ENCODE measurements around the gene RPGRIP1L. TPM values are rescaled to one million over a fixed set of nuclear protein-coding genes. Genes with fewer than 3 reads are reported as not detected.
"Not testable (repeated sequence)": the region's sequence is repeated elsewhere in the genome, so short reads cannot be mapped to it uniquely, and the experiment has no call there.

The RPGRIP1L gene
- polyA plus RNA-seq, 3 donors = 17.3 to 19.9 (median 18.8) TPM

- DNase-seq (ENCODE audit: low read depth in 3 of 3, low spot score in 2 of 3) = no peak
These were observed 9.9 kb upstream of the RPGRIP1L start for GRCh38 chr16:53713403-53714204.

DNA sequence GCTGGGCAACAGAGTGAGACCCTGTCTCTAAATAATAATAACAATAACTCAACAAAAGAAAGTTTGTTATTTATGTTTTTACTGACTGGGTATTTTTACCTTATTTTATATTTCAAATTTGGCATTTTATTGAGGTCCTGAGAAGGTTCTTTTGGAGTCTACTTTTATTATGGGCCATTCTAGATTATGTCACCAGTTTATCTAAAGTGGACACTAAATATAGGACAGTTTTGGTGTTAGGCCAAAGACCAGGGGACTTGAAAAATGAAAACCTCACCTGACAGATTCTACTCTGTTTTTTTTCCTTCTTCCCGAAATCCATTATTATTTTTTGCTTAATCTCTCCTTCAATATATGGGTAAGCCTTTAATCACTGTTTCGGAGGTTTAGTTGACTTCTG is 8.4 kb upstream of the RPGRIP1L start:
- DNase-seq (ENCODE audit: low read depth in 3 of 3, low spot score in 2 of 3) = no peak

DNA sequence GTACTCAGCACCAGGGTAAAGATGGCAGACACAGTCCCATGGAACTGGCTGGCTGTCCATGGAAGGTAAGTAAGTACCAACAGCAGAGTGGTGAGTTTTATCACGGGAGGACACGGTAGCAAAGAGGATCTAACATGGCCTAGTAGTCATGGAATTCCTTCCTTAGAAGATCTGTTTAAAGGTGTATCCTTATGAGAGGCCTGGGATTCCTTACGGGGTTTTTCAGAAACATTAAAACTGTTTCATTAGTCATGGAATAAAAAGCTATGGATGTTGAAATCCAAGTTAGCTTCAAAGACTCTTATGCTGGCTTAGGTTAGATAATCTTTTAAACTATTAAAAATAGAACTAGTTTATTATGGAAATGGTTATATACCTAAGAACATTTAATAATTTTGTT is 7.7 kb upstream of the RPGRIP1L start:
- no peak for DNase-seq (ENCODE audit: low read depth in 3 of 3, low spot score in 2 of 3)

- no peak for DNase-seq (ENCODE audit: low read depth in 3 of 3, low spot score in 2 of 3)
These were observed 4.8 kb upstream of the RPGRIP1L start for GRCh38 chr16:53708490-53708889.

DNA sequence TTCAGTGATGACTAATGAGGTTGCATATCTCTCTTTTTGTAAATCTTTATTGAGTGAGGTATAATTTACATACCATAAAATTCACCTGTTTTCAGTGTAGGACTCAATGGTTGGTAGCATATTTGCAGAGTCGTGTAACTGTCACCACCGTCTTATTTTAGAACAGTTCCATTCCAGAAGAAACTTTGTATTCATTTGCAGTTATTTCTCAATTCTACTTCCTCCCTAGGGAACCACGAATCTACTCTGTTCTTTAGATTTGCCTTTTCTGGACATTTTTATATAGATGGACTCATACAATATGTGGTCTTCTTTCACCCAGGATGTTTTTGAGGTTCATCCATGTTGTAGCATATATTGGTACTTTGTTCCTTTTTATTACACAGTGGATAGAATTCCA is 4.0 kb upstream of the RPGRIP1L start:
- DNase-seq (ENCODE audit: low read depth in 3 of 3, low spot score in 2 of 3) = no peak

- no peak for DNase-seq (ENCODE audit: low read depth in 3 of 3, low spot score in 2 of 3)
These were observed 770 bp upstream of the RPGRIP1L start for GRCh38 chr16:53704445-53704813.

- DNase-seq (ENCODE audit: low read depth in 3 of 3, low spot score in 2 of 3) = not testable (repeated sequence)
These were observed 5.4 kb downstream of the RPGRIP1L start for GRCh38 chr16:53698271-53698670.

- DNase-seq (ENCODE audit: low read depth in 3 of 3, low spot score in 2 of 3) = no peak
These were observed 8.6 kb downstream of the RPGRIP1L start for GRCh38 chr16:53695070-53695469.

DNA sequence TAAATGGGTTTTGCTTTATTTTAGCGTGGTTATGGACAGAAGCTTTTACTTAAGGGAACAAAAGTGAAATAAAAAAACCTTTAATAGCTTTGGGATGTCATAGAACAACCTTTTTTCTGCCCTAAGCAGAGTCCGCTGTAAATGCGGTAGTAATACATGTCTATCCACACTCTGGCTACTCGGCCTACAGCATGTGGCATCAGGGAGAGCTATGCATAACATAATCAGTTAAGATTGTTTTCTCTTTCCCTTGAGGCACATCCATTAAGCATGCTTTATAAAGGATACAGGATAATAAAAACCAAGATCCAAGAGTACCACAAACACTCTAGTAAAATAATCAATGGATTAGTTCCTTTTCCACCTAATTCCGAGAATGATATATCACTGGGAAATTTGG is 10.3 kb downstream of the RPGRIP1L start:
- no peak for DNase-seq (ENCODE audit: low read depth in 3 of 3, low spot score in 2 of 3)

- DNase-seq (ENCODE audit: low read depth in 3 of 3, low spot score in 2 of 3) = no peak
These were observed 11.5 kb downstream of the RPGRIP1L start for GRCh38 chr16:53692146-53692545.

DNA sequence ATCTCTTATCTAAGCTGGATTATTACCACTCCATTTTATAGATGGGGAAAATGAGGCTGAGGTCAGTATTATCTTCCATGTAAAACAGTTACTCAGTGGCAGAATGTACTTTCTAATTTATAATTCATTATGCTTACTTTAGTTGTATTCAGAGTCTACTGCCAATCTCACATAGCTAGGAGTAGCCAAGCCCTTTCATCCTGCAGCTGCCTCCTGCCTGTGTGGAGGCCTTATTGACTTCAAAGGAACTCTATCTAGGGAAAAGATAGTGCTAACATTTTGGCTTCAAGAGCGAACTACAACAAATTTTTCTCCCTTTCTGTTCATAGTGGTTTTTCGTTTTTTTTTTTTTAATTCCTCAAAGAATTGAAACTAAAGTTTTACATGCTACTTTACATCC is 12.9 kb downstream of the RPGRIP1L start:
- DNase-seq (ENCODE audit: low read depth in 3 of 3, low spot score in 2 of 3) = no peak

DNA sequence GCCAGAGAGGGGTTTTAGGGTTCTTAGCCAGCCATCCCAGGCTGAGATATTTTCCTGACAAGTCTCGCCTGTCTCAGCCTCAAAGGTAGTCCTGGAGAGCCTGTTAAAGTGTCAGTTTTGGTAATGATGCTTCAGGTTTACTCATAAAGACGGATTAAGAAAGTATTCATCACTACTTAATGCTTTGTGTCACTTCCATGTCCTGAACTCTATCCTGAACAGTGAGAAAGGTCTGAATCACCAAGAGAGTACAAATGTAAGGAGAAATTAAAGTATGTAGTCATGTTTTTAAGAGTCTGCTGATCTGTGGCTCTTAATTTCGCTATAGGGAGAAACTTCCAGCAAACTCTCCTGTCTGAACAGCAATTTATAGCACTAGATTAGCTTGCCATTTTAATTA is 14.0 kb downstream of the RPGRIP1L start:
- no peak for DNase-seq (ENCODE audit: low read depth in 3 of 3, low spot score in 2 of 3)

DNA sequence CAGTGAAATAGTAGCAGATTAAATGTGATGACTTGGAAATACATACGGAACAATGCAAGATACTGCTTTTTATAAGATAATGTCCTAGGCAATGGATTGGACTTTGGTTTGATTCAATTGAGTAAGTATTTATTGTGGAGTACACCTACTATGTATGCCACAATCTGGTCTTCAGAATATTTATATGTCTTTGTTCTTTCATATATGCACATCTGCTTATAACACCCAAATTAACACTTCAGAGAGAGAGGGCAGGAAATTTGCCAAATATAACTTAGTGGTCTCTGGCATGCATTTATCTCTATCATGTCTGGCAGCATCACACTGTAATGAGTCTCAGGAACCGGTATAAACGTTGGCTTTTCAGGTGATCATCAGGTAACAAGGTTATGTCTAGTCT is 16.9 kb downstream of the RPGRIP1L start:
- DNase-seq (ENCODE audit: low read depth in 3 of 3, low spot score in 2 of 3) = no peak

- not testable (repeated sequence) for DNase-seq (ENCODE audit: low read depth in 3 of 3, low spot score in 2 of 3)
These were observed 18.3 kb downstream of the RPGRIP1L start for GRCh38 chr16:53685334-53685733.

DNA sequence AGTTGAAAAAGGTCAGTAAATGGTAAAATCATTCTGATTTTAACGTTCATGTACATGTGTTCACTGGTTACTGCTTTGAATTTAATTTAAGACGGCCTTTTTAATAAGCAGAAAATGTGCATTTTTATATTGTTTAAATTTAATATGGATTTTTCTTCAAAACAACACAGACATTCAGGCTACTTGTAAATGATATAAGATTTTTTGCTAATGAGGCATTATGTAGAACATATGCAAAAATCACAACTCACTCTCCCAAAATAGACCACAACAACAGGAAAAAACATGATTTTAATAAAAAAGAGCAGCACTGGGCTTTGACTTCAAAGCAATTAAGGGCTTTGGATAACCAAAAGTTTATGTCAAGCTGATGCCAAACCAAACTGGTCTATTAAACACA is 22.3 kb downstream of the RPGRIP1L start:
- no peak for DNase-seq (ENCODE audit: low read depth in 3 of 3, low spot score in 2 of 3)

DNA sequence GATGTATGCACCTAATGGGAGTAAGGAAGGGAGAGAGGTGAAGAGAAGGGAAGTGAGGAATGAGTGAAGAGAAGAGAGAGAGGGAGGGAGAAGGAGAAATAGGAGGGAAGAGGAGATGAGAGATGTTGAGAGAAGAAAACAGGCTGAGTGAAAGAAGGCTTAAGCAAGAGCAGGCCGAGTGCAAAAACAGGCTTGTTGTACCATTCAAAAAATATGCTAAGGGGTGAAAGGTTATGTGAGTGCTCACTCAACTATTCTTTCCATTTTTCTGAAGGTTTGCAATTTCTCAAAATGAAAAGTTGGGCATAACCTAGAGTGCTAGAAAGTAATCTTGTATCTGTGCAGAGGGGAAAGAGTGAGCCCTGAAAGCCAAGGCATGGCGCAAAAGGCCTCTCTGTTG is 22.9 kb downstream of the RPGRIP1L start:
- no peak for DNase-seq (ENCODE audit: low read depth in 3 of 3, low spot score in 2 of 3)

DNA sequence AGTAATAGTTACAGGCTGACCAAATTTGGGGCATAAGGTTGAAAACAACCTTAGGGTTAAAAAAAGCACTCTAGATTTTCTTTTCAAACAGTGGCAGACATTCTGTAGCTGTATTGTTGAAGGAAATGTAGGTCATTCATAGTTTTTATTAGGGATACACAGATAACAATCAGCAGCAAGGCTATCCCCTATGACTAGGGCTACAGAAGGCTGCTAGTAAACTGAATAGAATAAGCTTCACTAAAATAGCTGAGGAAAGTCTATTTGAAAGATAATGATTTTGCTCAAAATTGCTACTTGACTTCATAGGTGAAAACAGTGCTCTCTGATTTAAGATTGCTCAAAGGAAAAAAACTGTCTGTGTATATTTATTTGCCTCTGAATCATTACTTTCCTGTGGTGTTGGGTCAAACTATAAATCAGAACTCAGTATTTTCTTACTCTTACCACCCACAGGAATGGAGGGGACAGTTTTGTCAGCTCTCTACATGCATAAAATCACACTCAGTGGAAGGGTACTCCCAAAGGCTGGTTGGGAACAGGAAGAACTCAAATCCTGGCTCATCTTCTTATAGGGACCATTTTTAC is 24.8 kb downstream of the RPGRIP1L start:
- no peak for DNase-seq (ENCODE audit: low read depth in 3 of 3, low spot score in 2 of 3)

GRCh38 chr16:53678155-53678554 is 25.5 kb downstream of the RPGRIP1L start:
- DNase-seq (ENCODE audit: low read depth in 3 of 3, low spot score in 2 of 3) = no peak

DNA sequence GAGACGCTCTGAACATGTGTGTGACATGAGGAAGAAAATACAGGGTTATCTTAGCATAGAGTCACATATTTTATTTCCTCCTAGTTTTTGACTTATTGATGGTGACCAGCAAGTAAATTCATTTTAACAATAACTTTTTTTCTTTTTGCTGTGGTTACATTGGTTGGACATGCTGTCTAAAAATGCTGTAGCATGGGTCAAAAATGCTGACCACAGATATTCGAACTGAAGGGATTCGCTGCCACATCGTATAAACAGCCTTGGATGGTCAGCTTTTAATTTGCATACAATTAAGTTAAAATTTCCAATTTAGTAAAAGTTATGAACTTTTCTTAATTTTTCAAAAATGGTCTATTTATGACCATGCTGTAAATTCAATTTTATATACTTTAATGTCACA is 30.5 kb downstream of the RPGRIP1L start:
- no peak for DNase-seq (ENCODE audit: low read depth in 3 of 3, low spot score in 2 of 3)

DNA sequence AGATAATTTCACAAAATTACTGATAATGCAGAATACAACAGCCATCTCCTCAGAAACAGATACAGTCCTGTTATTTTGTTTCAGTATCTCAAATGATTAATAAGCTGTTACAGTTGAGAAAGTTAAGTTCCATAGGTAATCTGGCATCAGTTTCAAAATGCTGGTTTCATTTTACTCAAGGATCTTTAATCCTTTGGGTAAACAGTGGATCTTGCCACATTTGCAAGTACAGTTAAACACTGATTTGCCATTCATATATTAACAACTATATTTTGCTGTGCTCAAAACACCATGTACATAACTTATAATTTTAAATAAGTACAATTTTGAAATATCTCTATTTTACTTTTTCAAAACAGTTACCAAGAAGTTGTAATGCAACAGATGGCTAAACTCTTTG is 31.2 kb downstream of the RPGRIP1L start:
- no peak for DNase-seq (ENCODE audit: low read depth in 3 of 3, low spot score in 2 of 3)

- DNase-seq (ENCODE audit: low read depth in 3 of 3, low spot score in 2 of 3) = no peak
These were observed 34.8 kb downstream of the RPGRIP1L start for GRCh38 chr16:53668869-53669268.

- DNase-seq (ENCODE audit: low read depth in 3 of 3, low spot score in 2 of 3) = no peak
These were observed 36.8 kb downstream of the RPGRIP1L start for GRCh38 chr16:53666786-53667415.
